GM15510 (cell line): ENCODE measurements around the gene MED23.

Experiments
- POLR2A ChIP-seq: IDR thresholded peaks from 3 replicates; pipeline ENCODE4 v1.6.1; 2011; ENCODE audit warnings: borderline replicate concordance; ENCODE audit not compliant: insufficient read length; ENCODE audit errors: extremely low read depth

Gene MED23

DNA sequence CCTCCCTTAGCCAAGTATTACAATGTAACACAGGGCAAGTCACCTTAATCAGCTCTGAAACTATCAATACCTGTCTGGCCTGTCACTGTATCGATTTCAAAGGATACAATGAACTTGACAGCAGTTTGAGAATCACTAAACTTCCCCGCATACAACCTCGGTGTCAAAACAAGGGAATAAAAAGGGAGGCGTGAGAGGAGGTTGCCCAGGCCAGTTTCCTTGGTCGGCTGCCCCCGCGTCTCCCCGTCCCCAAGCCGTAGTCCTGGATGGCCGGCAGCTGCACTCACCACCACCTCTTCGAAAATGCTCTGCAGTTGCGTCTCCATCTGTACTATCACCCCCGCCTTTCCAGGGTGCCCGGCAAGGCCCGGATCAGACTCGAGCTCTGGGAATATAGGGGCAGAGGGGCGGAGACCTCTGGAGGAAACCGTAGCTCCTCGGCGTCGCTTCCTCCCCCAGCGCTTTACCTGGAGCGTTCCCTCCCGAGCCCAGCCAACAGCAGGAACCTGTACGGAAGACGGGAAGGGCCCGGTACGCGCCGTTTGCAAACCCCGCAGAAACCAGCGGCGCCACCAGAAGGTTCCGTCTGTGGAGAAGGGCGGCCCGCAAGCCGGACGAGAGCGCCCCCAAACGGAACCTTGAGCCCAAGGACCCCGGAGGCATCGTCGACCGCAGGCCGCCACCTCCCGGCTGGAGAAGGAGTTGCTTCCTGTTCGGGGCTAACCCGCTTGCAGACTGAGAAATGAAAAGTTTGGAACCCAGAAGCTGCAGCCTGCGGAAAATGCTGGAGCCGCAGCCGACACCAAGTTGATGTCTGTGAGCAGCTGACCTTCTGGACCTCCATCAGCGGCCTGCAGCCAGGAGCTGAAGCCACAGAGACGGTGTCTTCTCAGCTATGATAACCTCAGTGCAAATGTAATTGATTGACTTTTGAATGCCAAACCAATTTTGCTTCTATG is at the start of gene MED23:
Gene MED23, minus strand, starts transcription at position 519 of the 959 bp plus-strand sequence. Its CDS starts 193 bp downstream, at position 326.
- TF ChIP-seq POLR2A = peak; percentile 74

DNA sequence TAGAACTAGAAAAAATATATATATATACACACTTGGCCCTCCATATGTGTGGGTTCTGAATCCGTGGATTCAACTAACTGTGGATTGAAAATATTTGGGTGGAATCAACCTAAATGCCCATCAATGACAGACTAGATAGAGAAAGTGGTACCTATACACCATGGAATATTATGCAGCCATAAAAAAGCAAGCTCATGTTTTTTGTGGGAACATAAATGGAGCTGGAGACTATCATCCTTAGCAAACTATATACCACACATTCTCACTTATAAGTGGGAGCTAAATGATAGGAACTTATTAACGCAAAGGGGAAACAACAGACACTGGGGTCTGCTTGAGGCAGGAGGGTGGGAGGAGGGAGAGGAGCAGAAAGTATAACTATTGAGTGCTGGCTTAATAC is 45.1 kb upstream of the MED23 start:
- TF ChIP-seq POLR2A = no peak

- no peak for TF ChIP-seq POLR2A
Observed at GRCh38 chr6:131669891-131670290, 41.8 kb upstream of the MED23 start.

- TF ChIP-seq POLR2A = no peak
Observed at GRCh38 chr6:131663578-131664165, 35.6 kb upstream of the MED23 start.

DNA sequence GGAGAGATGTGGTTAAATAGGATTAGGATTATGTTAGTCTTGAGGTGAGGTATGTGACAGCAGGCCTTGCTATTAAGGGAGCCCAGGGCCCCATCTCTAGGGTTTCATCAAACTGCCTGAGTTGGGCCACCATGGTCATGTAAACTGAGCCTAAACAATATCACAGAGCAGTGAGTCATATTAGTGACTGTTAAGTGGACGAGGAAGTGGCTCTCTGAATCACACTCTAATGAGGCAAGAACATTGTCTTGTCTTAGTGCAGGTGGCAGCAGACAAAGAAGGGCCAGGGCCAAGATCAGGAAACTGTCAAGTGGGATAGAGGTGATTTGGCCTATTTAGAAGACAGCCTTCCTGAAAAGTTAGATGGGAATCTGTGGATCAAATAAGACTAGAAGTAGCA is 32.2 kb upstream of the MED23 start:
- no peak for TF ChIP-seq POLR2A

- TF ChIP-seq POLR2A = no peak
Observed at GRCh38 chr6:131658287-131658686, 30.2 kb upstream of the MED23 start.

GRCh38 chr6:131657630-131658111 is 29.6 kb upstream of the MED23 start:
- no peak for TF ChIP-seq POLR2A

DNA sequence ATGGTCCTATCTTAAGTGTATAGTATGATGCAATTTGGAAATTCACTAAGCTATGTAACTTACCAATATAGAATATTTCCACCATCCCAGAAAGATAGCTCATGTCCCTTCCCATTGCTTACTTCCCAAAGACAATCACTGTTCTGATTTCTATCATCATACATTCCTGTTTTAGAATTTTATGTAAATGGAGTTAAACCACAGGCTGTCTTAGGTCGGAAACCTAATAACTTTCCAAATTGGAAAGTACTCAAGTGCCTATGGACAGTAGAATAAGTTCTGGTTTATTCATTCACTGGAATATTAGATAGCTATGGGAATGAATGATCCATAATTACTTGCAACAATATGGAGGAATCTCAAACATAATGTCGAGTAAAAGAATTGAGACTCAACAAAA is 29.2 kb upstream of the MED23 start:
- no peak for TF ChIP-seq POLR2A

- TF ChIP-seq POLR2A = no peak
Observed at GRCh38 chr6:131656667-131657066, 28.6 kb upstream of the MED23 start.

- no peak for TF ChIP-seq POLR2A
Observed at GRCh38 chr6:131655951-131656350, 27.9 kb upstream of the MED23 start.

DNA sequence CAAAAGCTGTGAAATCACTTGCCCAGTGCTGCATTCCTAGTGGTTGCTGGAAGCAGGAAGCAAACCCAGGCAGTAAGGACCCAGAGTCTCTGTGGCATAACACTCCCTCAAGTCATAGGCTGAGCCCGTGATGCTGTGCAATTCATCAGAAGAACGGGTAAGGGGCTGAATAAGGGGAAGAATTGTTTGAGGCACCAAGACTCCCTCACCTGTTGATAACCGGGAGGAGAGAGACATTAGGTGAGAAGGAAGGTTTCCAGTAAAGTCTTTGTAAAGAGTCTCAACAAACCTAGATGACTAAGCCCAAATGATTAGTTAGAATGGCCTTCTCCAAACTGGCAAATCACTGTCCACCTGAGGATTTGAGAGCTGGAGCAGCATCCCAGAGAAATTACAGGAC is 27.3 kb upstream of the MED23 start:
- no peak for TF ChIP-seq POLR2A

DNA sequence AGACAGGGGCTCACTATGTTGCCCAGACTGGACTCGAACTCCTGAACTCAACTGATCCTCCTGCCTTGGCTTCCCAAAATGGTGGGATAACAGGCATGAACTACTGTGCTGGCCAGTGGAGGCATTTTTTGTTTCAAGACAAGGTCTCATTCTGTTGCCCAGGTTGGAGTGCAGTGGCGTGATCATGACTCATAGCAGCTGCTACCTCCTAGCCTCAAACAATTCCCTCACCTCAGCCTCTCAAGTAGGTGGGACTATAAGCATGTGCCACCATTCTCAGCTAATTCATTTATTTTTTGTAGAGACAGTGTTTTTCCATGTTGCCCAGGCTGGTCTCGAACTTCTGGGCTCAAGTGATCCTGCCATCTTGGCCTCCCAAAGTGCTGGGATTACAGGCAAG is 26.3 kb upstream of the MED23 start:
- TF ChIP-seq POLR2A = no peak

DNA sequence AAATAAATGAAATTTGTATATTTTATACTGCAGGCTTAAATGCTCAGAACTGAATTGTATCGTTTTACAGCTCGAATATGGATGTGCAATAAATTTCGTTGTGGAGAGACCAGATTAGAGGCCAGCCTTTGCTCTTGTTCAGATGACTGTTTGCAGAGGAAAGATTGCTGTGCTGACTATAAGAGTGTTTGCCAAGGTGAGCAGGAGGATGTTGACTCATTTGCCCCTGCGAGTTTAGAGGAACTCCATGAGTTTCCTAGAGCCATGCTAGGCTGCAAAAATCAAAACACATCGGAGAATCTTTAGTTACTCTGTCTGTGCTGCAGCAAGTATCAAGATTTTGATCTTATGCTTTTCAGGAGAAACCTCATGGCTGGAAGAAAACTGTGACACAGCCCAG is 24.4 kb upstream of the MED23 start:
- no peak for TF ChIP-seq POLR2A

- TF ChIP-seq POLR2A = no peak
Observed at GRCh38 chr6:131651782-131652181, 23.7 kb upstream of the MED23 start.

GRCh38 chr6:131646249-131646670 is 18.2 kb upstream of the MED23 start:
- TF ChIP-seq POLR2A = no peak

- TF ChIP-seq POLR2A = no peak
Observed at GRCh38 chr6:131645846-131646245, 17.8 kb upstream of the MED23 start.
